ENCODE measurements around the gene FAM204A. TPM values are rescaled to one million over a fixed set of nuclear protein-coding genes. Genes with fewer than 3 reads are reported as not detected.

Gene FAM204A
- total RNA-seq, 3 donors from 2014 or later (not counting 1 experiment from before 2014, with no cell fraction given): 69.2 to 73.2 (median 72.7) TPM

DNA sequence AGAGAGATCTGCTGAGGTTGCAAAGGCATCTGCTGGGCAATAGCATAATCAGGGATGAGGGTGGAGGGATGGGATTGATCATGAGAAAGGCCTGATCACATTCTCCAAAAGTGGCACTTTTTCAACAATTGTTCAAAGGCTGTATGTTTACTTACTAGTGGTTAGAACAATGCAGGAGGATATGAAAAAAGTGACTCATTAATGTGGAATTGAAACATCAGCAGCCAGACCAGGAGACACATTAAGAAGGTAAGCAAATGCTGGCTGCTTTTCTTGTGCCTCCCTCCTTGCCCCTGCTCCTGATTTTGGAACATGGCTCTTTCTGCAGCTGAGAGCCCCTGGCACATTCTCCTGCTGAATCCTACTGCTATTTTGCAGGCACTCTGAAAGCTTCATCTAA, 63.5 kb downstream of the FAM204A start:
- H3K9me3 Mint-ChIP-seq: peaks cover 0 to 2% of the 10 kb centered on the region in 2 donors
- Histone ChIP-seq H3K27ac (ENCODE audit: low read length) (no peak overlapping the region), H3K36me3 (ENCODE audit: control insufficient read depth, insufficient read depth, low read length) (no peaks in the 10 kb centered on the region), H3K4me1 (ENCODE audit: control insufficient read depth, insufficient read depth, low read length) (no peaks in the 10 kb centered on the region), H3K4me3 (ENCODE audit: low read length) (no peak overlapping the region), H3K9me3 (ENCODE audit: control insufficient read depth, insufficient read depth, low read length) (peaks cover 6% of the 10 kb centered on the region), H3K27me3 (ENCODE audit: control insufficient read depth, insufficient read depth, low read length) (peaks cover 2% of the 10 kb centered on the region)
- H3K4me1 Mint-ChIP-seq: no peaks in the 10 kb centered on the region
- intact Hi-C loops (cut with micrococcal nuclease): no loop called here
- H3K27me3 Mint-ChIP-seq (ENCODE audit: low read depth in 2 of 2): peaks cover 0 to 3% of the 10 kb centered on the region in 2 donors
- no peaks in the 10 kb centered on the region for H3K36me3 Mint-ChIP-seq
- H3K4me3 Mint-ChIP-seq: no peak overlapping the region
- ATAC-seq (no peak), DNase-seq (no peak)
- TF ChIP-seq, protein P1, sequence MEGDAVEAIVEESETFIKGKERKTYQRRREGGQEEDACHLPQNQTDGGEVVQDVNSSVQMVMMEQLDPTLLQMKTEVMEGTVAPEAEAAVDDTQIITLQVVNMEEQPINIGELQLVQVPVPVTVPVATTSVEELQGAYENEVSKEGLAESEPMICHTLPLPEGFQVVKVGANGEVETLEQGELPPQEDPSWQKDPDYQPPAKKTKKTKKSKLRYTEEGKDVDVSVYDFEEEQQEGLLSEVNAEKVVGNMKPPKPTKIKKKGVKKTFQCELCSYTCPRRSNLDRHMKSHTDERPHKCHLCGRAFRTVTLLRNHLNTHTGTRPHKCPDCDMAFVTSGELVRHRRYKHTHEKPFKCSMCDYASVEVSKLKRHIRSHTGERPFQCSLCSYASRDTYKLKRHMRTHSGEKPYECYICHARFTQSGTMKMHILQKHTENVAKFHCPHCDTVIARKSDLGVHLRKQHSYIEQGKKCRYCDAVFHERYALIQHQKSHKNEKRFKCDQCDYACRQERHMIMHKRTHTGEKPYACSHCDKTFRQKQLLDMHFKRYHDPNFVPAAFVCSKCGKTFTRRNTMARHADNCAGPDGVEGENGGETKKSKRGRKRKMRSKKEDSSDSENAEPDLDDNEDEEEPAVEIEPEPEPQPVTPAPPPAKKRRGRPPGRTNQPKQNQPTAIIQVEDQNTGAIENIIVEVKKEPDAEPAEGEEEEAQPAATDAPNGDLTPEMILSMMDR (IDR thresholded peaks at IDR 0.05): no peak
- no peak overlapping the region for H3K27ac Mint-ChIP-seq

GRCh38 chr10:118277871-118278270, 64.3 kb downstream of the FAM204A start:
- Mint-ChIP-seq H3K4me1 (no peaks in the 10 kb centered on the region), H3K27me3 (ENCODE audit: low read depth in 2 of 2) (peaks cover 0 to 3% of the 10 kb centered on the region in 2 donors), H3K36me3 (no peaks in the 10 kb centered on the region), H3K9me3 (peaks cover 0 to 2% of the 10 kb centered on the region in 2 donors), H3K4me3 (no peak overlapping the region), H3K27ac (no peak overlapping the region)
- no peaks in the 10 kb centered on the region for H3K4me1 ChIP-seq (ENCODE audit: control insufficient read depth, insufficient read depth, low read length)
- no peak for ATAC-seq
- no peak overlapping the region for H3K27ac ChIP-seq (ENCODE audit: low read length)
- DNase-seq: no peak
- 100% methylated on average over 2 of the region's 2 CpGs for WGBS (ENCODE audit: insufficient coverage)
- peaks cover 6% of the 10 kb centered on the region for H3K9me3 ChIP-seq (ENCODE audit: control insufficient read depth, insufficient read depth, low read length)
- no peak overlapping the region for H3K4me3 ChIP-seq (ENCODE audit: low read length)
- H3K27me3 ChIP-seq (ENCODE audit: control insufficient read depth, insufficient read depth, low read length): peaks cover 2% of the 10 kb centered on the region
- no peaks in the 10 kb centered on the region for H3K36me3 ChIP-seq (ENCODE audit: control insufficient read depth, insufficient read depth, low read length)
- intact Hi-C loops (cut with micrococcal nuclease): no loop called here
- TF ChIP-seq, protein P1 (IDR thresholded peaks at IDR 0.05): no peak

- Mint-ChIP-seq H3K4me1 (no peaks in the 10 kb centered on the region), H3K27ac (no peak overlapping the region), H3K36me3 (no peaks in the 10 kb centered on the region), H3K27me3 (ENCODE audit: low read depth in 2 of 2) (peaks cover 3 to 9% of the 10 kb centered on the region in 2 donors), H3K4me3 (no peak overlapping the region), H3K9me3 (peaks cover 0 to 2% of the 10 kb centered on the region in 2 donors)
- intact Hi-C loops (cut with micrococcal nuclease): no loop called here
- TF ChIP-seq, protein P1 (IDR thresholded peaks at IDR 0.05): no peak
- ATAC-seq (no peak), DNase-seq (no peak)
- H3K4me1 ChIP-seq (ENCODE audit: control insufficient read depth, insufficient read depth, low read length): no peaks in the 10 kb centered on the region
- peaks cover 6% of the 10 kb centered on the region for H3K9me3 ChIP-seq (ENCODE audit: control insufficient read depth, insufficient read depth, low read length)
- no peak overlapping the region for H3K27ac ChIP-seq (ENCODE audit: low read length)
- H3K27me3 ChIP-seq (ENCODE audit: control insufficient read depth, insufficient read depth, low read length): peaks cover 2% of the 10 kb centered on the region
- no peaks in the 10 kb centered on the region for H3K36me3 ChIP-seq (ENCODE audit: control insufficient read depth, insufficient read depth, low read length)
- WGBS (ENCODE audit: insufficient coverage): 71% methylated on average over 2 of the region's 2 CpGs
- no peak overlapping the region for H3K4me3 ChIP-seq (ENCODE audit: low read length)
These were observed 65.4 kb downstream of the FAM204A start for GRCh38 chr10:118276727-118277126.

GRCh38 chr10:118276204-118276603, 65.9 kb downstream of the FAM204A start:
- Mint-ChIP-seq H3K36me3 (no peaks in the 10 kb centered on the region), H3K4me3 (no peak overlapping the region), H3K4me1 (no peaks in the 10 kb centered on the region), H3K27ac (no peak overlapping the region), H3K27me3 (ENCODE audit: low read depth in 2 of 2) (peaks cover 3 to 13% of the 10 kb centered on the region in 2 donors), H3K9me3 (peaks cover 0 to 2% of the 10 kb centered on the region in 2 donors)
- intact Hi-C loops (cut with micrococcal nuclease): no loop called here
- Histone ChIP-seq H3K4me3 (ENCODE audit: low read length) (no peak overlapping the region), H3K27ac (ENCODE audit: low read length) (no peak overlapping the region), H3K9me3 (ENCODE audit: control insufficient read depth, insufficient read depth, low read length) (peaks cover 6% of the 10 kb centered on the region), H3K27me3 (ENCODE audit: control insufficient read depth, insufficient read depth, low read length) (peaks cover 2% of the 10 kb centered on the region), H3K36me3 (ENCODE audit: control insufficient read depth, insufficient read depth, low read length) (no peaks in the 10 kb centered on the region), H3K4me1 (ENCODE audit: control insufficient read depth, insufficient read depth, low read length) (no peaks in the 10 kb centered on the region)
- TF ChIP-seq, protein P1 (IDR thresholded peaks at IDR 0.05): no peak
- ATAC-seq: no peak
- no peak for DNase-seq
